WTC11 (cell line): ENCODE measurements around the gene GEMIN5.

Experiments
- IRF2 ChIP-seq: sonication (generic); formaldehyde crosslinking; IDR thresholded peaks from 2 replicates; pipeline ENCODE4 v1.8.0; 2022; ENCODE audit warnings: low read depth, missing genetic modification reagents, borderline replicate concordance
- NFE2L1 ChIP-seq: sonication (generic); formaldehyde crosslinking; IDR thresholded peaks from 2 replicates; pipeline ENCODE4 v1.8.1; 2023; ENCODE audit warnings: missing genetic modification reagents
- PRRX2 ChIP-seq: fragments of 250-450 bp; sonication (Bioruptor Pico); IDR thresholded peaks from 2 replicates; pipeline ENCODE4 v1.8.0; 2021; ENCODE audit warnings: mild to moderate bottlenecking
- TCF7 ChIP-seq: sonication (generic); formaldehyde crosslinking; IDR thresholded peaks from 2 replicates; pipeline ENCODE4 v1.8.0; 2022; ENCODE audit warnings: mild to moderate bottlenecking, low read depth, missing genetic modification reagents, moderate library complexity
- TEAD4 ChIP-seq: sonication (generic); formaldehyde crosslinking; IDR thresholded peaks from 2 replicates; pipeline ENCODE4 v1.8.0; 2022; ENCODE audit warnings: mild to moderate bottlenecking, missing genetic modification reagents
- ZNF138 ChIP-seq: sonication (generic); formaldehyde crosslinking; conservative IDR thresholded peaks from 2 replicates; pipeline ENCODE4 v1.8.1; 2022; ENCODE audit warnings: mild to moderate bottlenecking, moderate library complexity, missing genetic modification reagents
- TF ChIP-seq, protein P1 (sequence below): fragments of 200-600 bp; IDR thresholded peaks from 2 replicates; pipeline ENCODE4 v1.8.0; 2022; ENCODE audit warnings: antibody characterized with exemption
- TF ChIP-seq, protein P2 (sequence below): sonication (generic); formaldehyde crosslinking; IDR thresholded peaks from 2 replicates; pipeline ENCODE4 v1.8.0; 2022; ENCODE audit warnings: mild to moderate bottlenecking, missing genetic modification reagents
- TF ChIP-seq, protein P3 (sequence below): sonication (generic); formaldehyde crosslinking; IDR thresholded peaks from 2 replicates; pipeline ENCODE4 v1.8.1; 2022; ENCODE audit warnings: missing genetic modification reagents, borderline replicate concordance
- TF ChIP-seq, protein P4 (sequence below): sonication (generic); formaldehyde crosslinking; conservative IDR thresholded peaks from 2 replicates; pipeline ENCODE4 v1.8.1; 2022; ENCODE audit warnings: mild to moderate bottlenecking, missing genetic modification reagents
- TF ChIP-seq, protein P5 (sequence below): sonication (generic); formaldehyde crosslinking; IDR thresholded peaks from 2 replicates; pipeline ENCODE4 v1.8.1; 2023; ENCODE audit warnings: mild to moderate bottlenecking, missing genetic modification reagents, moderate library complexity
- TF ChIP-seq, protein P6 (sequence below): sonication (generic); formaldehyde crosslinking; IDR thresholded peaks from 2 replicates; pipeline ENCODE4 v1.8.0; 2022; ENCODE audit warnings: mild to moderate bottlenecking, missing genetic modification reagents
- TF ChIP-seq, protein P7 (sequence below): sonication (generic); formaldehyde crosslinking; IDR thresholded peaks from 2 replicates; pipeline ENCODE4 v1.8.1; 2023; ENCODE audit warnings: mild to moderate bottlenecking, missing genetic modification reagents, moderate library complexity

DNA sequence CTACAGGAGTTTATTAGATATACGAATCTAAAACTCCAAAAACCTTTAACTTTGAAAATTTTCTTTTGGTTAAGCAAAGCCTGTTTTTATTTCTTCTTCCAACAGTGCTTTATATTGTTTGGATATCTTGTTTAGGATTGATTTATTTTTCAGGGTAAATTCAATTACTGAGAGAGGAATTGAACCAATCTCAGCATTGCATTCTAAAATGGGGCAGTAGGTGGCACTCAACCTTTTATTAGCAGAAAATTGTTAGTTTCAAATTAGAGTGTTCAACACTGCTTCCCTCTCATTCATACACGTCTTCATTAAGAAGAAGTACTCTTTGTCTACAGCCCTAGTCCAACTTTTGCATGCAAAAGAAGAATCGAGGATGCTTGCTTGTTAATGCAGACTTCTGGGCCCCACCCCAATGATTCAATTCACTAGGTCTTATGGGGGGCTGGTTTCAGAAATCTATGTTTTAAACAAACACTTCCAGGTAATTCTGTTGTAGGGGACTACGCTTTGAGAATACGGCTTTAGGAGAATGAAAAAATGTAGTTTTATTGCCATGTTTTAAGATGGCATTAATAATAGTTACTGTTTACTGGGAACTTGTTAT, 29.5 kb upstream of the GEMIN5 start:
- no peak for TF ChIP-seq ZNF138 (CRISPR knock-in tag)
- TF ChIP-seq NFE2L1 (CRISPR knock-in tag), result no peak
- TF ChIP-seq, protein P1, sequence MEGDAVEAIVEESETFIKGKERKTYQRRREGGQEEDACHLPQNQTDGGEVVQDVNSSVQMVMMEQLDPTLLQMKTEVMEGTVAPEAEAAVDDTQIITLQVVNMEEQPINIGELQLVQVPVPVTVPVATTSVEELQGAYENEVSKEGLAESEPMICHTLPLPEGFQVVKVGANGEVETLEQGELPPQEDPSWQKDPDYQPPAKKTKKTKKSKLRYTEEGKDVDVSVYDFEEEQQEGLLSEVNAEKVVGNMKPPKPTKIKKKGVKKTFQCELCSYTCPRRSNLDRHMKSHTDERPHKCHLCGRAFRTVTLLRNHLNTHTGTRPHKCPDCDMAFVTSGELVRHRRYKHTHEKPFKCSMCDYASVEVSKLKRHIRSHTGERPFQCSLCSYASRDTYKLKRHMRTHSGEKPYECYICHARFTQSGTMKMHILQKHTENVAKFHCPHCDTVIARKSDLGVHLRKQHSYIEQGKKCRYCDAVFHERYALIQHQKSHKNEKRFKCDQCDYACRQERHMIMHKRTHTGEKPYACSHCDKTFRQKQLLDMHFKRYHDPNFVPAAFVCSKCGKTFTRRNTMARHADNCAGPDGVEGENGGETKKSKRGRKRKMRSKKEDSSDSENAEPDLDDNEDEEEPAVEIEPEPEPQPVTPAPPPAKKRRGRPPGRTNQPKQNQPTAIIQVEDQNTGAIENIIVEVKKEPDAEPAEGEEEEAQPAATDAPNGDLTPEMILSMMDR, result peak; percentile 33; the same call in 1 of the 2 replicates
- no peak for TF ChIP-seq PRRX2 (CRISPR knock-in tag)
- no peak for TF ChIP-seq IRF2
- TF ChIP-seq, protein P2, sequence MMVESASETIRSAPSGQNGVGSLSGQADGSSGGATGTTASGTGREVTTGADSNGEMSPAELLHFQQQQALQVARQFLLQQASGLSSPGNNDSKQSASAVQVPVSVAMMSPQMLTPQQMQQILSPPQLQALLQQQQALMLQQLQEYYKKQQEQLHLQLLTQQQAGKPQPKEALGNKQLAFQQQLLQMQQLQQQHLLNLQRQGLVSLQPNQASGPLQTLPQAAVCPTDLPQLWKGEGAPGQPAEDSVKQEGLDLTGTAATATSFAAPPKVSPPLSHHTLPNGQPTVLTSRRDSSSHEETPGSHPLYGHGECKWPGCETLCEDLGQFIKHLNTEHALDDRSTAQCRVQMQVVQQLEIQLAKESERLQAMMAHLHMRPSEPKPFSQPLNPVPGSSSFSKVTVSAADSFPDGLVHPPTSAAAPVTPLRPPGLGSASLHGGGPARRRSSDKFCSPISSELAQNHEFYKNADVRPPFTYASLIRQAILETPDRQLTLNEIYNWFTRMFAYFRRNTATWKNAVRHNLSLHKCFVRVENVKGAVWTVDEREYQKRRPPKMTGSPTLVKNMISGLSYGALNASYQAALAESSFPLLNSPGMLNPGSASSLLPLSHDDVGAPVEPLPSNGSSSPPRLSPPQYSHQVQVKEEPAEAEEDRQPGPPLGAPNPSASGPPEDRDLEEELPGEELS, result no peak
- TF ChIP-seq, protein P3, sequence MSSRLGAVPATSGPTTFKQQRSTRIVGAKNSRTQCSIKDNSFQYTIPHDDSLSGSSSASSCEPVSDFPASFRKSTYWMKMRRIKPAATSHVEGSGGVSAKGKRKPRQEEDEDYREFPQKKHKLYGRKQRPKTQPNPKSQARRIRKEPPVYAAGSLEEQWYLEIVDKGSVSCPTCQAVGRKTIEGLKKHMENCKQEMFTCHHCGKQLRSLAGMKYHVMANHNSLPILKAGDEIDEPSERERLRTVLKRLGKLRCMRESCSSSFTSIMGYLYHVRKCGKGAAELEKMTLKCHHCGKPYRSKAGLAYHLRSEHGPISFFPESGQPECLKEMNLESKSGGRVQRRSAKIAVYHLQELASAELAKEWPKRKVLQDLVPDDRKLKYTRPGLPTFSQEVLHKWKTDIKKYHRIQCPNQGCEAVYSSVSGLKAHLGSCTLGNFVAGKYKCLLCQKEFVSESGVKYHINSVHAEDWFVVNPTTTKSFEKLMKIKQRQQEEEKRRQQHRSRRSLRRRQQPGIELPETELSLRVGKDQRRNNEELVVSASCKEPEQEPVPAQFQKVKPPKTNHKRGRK, result no peak
- TF ChIP-seq, protein P4, sequence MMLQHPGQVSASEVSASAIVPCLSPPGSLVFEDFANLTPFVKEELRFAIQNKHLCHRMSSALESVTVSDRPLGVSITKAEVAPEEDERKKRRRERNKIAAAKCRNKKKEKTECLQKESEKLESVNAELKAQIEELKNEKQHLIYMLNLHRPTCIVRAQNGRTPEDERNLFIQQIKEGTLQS (CRISPR knock-in tag), result no peak
- TF ChIP-seq TCF7 (CRISPR knock-in tag), result no peak
- TF ChIP-seq, protein P5, sequence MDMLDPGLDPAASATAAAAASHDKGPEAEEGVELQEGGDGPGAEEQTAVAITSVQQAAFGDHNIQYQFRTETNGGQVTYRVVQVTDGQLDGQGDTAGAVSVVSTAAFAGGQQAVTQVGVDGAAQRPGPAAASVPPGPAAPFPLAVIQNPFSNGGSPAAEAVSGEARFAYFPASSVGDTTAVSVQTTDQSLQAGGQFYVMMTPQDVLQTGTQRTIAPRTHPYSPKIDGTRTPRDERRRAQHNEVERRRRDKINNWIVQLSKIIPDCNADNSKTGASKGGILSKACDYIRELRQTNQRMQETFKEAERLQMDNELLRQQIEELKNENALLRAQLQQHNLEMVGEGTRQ (CRISPR knock-in tag), result no peak
- TF ChIP-seq, protein P6, sequence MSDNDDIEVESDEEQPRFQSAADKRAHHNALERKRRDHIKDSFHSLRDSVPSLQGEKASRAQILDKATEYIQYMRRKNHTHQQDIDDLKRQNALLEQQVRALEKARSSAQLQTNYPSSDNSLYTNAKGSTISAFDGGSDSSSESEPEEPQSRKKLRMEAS (CRISPR knock-in tag), result no peak
- TF ChIP-seq TEAD4, result no peak
- TF ChIP-seq, protein P7, sequence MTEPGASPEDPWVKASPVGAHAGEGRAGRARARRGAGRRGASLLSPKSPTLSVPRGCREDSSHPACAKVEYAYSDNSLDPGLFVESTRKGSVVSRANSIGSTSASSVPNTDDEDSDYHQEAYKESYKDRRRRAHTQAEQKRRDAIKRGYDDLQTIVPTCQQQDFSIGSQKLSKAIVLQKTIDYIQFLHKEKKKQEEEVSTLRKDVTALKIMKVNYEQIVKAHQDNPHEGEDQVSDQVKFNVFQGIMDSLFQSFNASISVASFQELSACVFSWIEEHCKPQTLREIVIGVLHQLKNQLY (CRISPR knock-in tag), result no peak
